Mucosa of descending colon (tissue), 3 donors: ENCODE results near the gene ZKSCAN7. TPM values are rescaled to one million over a fixed set of nuclear protein-coding genes. Genes with fewer than 3 reads are reported as not detected.

Source experiments
- ATAC-seq: fragments of 200-7000 bp; cut with Tn5 transposase; one replicate; pipeline ENCODE4 v1.9.1; 2020; ENCODE audit warnings: mild to moderate bottlenecking, moderate library complexity
- DNase-seq, 3 donors: peaks; one replicate each; pipeline ENCODE4 v3.0.0-alpha.2; 2020
- H3K36me3 ChIP-seq: fragments of 200-600 bp; one replicate; pipeline ENCODE4 v1.8.0; 2021; ENCODE audit warnings: low read depth, mild to moderate bottlenecking
- H3K4me1 ChIP-seq: fragments of 200-600 bp; one replicate; pipeline ENCODE4 v1.8.0; 2021; ENCODE audit warnings: low read depth, mild to moderate bottlenecking
- H3K4me3 ChIP-seq: fragments of 200-600 bp; one replicate; pipeline ENCODE4 v1.8.0; 2021; ENCODE audit warnings: mild to moderate bottlenecking
- H3K9me3 ChIP-seq: fragments of 200-600 bp; one replicate; pipeline ENCODE4 v1.8.0; 2021; ENCODE audit warnings: mild to moderate bottlenecking
- CTCF ChIP-seq: fragments of 200-600 bp; IDR thresholded peaks from one replicate; pipeline ENCODE4 v1.8.0; 2022; ENCODE audit warnings: antibody characterized with exemption, mild to moderate bottlenecking
- intact Hi-C, 2 donors: fragments of 100-400 bp; cut with DNase I in 1 of 2; cut with micrococcal nuclease in 1 of 2; formaldehyde crosslinking; loops; one replicate each; pipeline versions ENCODE4 v1.11.0 to v1.11.1; 2022; cut with DNase I, micrococcal nuclease
- total RNA-seq, 3 donors: library from RNA; stranded (reverse); fragmentation: NEBNext Ultra II Directional in 2 of 3; extraction: Animal tissue kit (Norgen Biotek cat#: 25700) in 2 of 3; gene quantifications; one replicate each; pipeline versions ENCODE4 v1.2.1 to v1.2.4, GENCODE V29; 2021 to 2023
- donor health status: DM: no; HTN: no; CAD: no; lungs with moderate emphysema.
- donor health status: DM: no; HTN: no; CAD: no.
- donor health status: DM: no; HTN: yes; CAD: no.

Gene ZKSCAN7
- total RNA-seq, 3 donors from 2014 or later = 0.96 to 3.0 (median 1.6) TPM

GRCh38 chr3:44511238-44511566, 43.8 kb upstream of the ZKSCAN7 start:
- TF ChIP-seq CTCF = no peak
- Histone ChIP-seq H3K9me3 (no peaks in the 10 kb centered on the region), H3K4me3 (peak overlapping the region; percentile 90), H3K4me1 (peaks cover 17% of the 10 kb centered on the region), H3K36me3 (no peaks in the 10 kb centered on the region)
- intact Hi-C loops = no loop called here
- DNase-seq (no peak), ATAC-seq (no peak)

GRCh38 chr3:44513513-44513912, 41.5 kb upstream of the ZKSCAN7 start:
- H3K4me3 ChIP-seq = no peak overlapping the region
- H3K9me3 ChIP-seq = no peaks in the 10 kb centered on the region
- intact Hi-C loops = no loop called here
- H3K4me1 ChIP-seq = peaks cover 17% of the 10 kb centered on the region
- DNase-seq (no peak), ATAC-seq (no peak)
- TF ChIP-seq CTCF = no peak
- no peaks in the 10 kb centered on the region for H3K36me3 ChIP-seq

- no peaks in the 10 kb centered on the region for H3K9me3 ChIP-seq
- no peaks in the 10 kb centered on the region for H3K36me3 ChIP-seq
- no peak overlapping the region for H3K4me3 ChIP-seq
- intact Hi-C loops = no loop called here
- peaks cover 5% of the 10 kb centered on the region for H3K4me1 ChIP-seq
- no peak for TF ChIP-seq CTCF
- no peak for DNase-seq
- no peak for ATAC-seq
Measured at GRCh38 chr3:44516230-44516629, 38.8 kb upstream of the ZKSCAN7 start.

- TF ChIP-seq CTCF = no peak
- no peak for DNase-seq
- intact Hi-C loops = no loop called here
Measured at GRCh38 chr3:44518782-44519156, 36.2 kb upstream of the ZKSCAN7 start.

GRCh38 chr3:44521721-44522120, 33.3 kb upstream of the ZKSCAN7 start:
- no peaks in the 10 kb centered on the region for H3K36me3 ChIP-seq
- no peaks in the 10 kb centered on the region for H3K4me1 ChIP-seq
- TF ChIP-seq CTCF = no peak
- no peaks in the 10 kb centered on the region for H3K9me3 ChIP-seq
- no peak for ATAC-seq
- intact Hi-C loops = no loop called here
- no peak overlapping the region for H3K4me3 ChIP-seq
- no peak for DNase-seq

More at GRCh38 chr3:44518782-44519156, 36.2 kb upstream of the ZKSCAN7 start:
- Histone ChIP-seq H3K36me3 (no peaks in the 10 kb centered on the region), H3K4me1 (no peaks in the 10 kb centered on the region), H3K4me3 (no peak overlapping the region), H3K9me3 (no peaks in the 10 kb centered on the region)
- no peak for ATAC-seq

- Histone ChIP-seq H3K4me1 (no peaks in the 10 kb centered on the region), H3K9me3 (no peaks in the 10 kb centered on the region), H3K4me3 (no peak overlapping the region), H3K36me3 (no peaks in the 10 kb centered on the region)
- no peak for TF ChIP-seq CTCF
- intact Hi-C loops = no loop called here
- DNase-seq = no peak
- no peak for ATAC-seq
Measured at GRCh38 chr3:44522494-44522933, 32.5 kb upstream of the ZKSCAN7 start.
